Cardiac muscle cell (in vitro differentiated cells and primary cell): Measurements from ENCODE around the gene SESN2. TPM values are rescaled to one million over a fixed set of nuclear protein-coding genes. Genes with fewer than 3 reads are reported as not detected.

Experiments
- DNase-seq, 2 donors: peaks; one replicate each; pipeline versions ENCODE4 v3.0.0 to v3.0.0-alpha.2; 2010 to 2017; ENCODE audit warnings: low read depth in 1 of 2, low spot score in 1 of 2
- H3K27ac ChIP-seq: fragments of 200-600 bp; sonication (generic); 2 replicates; pipeline ENCODE4 v1.5.1; 2016
- H3K27me3 ChIP-seq: fragments of 200-600 bp; sonication (generic); 2 replicates; pipeline ENCODE4 v1.6.0; 2016; ENCODE audit warnings: control low read depth
- H3K36me3 ChIP-seq: fragments of 200-600 bp; sonication (generic); 2 replicates; pipeline ENCODE4 v1.5.1; 2016; ENCODE audit warnings: control low read depth
- H3K4me1 ChIP-seq: fragments of 200-600 bp; sonication (generic); 2 replicates; pipeline ENCODE4 v1.8.1; 2017; ENCODE audit warnings: low read depth, mild to moderate bottlenecking, mixed run types
- H3K4me3 ChIP-seq: fragments of 200-600 bp; sonication (generic); 2 replicates; pipeline ENCODE4 v1.5.1; 2016; ENCODE audit warnings: mild to moderate bottlenecking
- H3K9me3 ChIP-seq: fragments of 200-600 bp; sonication (generic); 2 replicates; pipeline ENCODE4 v1.5.1; 2017; ENCODE audit warnings: low read depth, mild to moderate bottlenecking, control low read depth
- polyA plus RNA-seq: library from polyadenylated mRNA; unstranded; fragments of >200 nt; fragmentation: Nextera tagmentation; extraction: Ambion mirVana; gene quantifications from 2 replicates; pipeline ENCODE4 v1.2.1, GENCODE V29; 2016
- total RNA-seq: library from RNA; depleted of rRNA; stranded (reverse); fragments of >200 nt; gene quantifications from 2 replicates; pipeline ENCODE4 v1.2.3, GENCODE V29; 2016
- TF ChIP-seq, protein P1 (sequence below): IDR thresholded peaks from 2 replicates; pipeline ENCODE4 v1.5.1; 2012; ENCODE audit warnings: low read depth, mild to moderate bottlenecking, low read length

The SESN2 gene
- total and polyA plus RNA-seq, 2 experiments from 2014 or later = 24.6 to 24.8 TPM

DNA sequence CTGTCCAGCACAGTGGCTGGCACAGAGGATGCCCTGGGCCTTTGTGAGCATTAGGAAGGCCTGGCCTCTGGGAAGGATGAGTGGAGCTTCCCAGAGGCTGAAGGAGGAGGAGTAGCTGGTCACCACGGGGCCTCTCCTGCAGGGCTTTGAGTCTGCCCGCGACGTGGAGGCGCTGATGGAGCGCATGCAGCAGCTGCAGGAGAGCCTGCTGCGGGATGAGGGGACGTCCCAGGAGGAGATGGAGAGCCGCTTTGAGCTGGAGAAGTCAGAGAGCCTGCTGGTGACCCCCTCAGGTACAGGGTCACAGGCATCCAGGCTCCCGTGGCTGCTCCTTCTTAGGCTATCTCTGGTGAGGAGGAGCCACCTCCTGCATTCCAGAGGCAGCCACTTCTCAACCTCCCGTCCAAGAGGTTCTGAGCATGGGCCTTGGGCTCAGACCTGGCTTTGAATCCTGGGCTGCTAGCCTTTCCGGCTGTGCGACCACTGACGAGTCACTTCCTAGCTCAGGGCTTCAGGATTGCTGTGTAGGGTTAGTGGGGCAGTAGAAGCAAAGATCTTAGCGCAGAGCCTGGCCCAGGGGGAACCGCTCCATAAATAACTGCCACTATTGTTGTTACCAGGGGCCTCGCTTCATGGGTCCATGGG lies 14.0 kb downstream of the SESN2 start:
- no peak for DNase-seq
- no peaks in the 10 kb centered on the region for H3K27me3 ChIP-seq
- H3K4me3 ChIP-seq = no peak overlapping the region
- TF ChIP-seq, protein P1, sequence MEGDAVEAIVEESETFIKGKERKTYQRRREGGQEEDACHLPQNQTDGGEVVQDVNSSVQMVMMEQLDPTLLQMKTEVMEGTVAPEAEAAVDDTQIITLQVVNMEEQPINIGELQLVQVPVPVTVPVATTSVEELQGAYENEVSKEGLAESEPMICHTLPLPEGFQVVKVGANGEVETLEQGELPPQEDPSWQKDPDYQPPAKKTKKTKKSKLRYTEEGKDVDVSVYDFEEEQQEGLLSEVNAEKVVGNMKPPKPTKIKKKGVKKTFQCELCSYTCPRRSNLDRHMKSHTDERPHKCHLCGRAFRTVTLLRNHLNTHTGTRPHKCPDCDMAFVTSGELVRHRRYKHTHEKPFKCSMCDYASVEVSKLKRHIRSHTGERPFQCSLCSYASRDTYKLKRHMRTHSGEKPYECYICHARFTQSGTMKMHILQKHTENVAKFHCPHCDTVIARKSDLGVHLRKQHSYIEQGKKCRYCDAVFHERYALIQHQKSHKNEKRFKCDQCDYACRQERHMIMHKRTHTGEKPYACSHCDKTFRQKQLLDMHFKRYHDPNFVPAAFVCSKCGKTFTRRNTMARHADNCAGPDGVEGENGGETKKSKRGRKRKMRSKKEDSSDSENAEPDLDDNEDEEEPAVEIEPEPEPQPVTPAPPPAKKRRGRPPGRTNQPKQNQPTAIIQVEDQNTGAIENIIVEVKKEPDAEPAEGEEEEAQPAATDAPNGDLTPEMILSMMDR = no peak
- peak overlapping the region; percentile 72 for H3K27ac ChIP-seq
- no peaks in the 10 kb centered on the region for H3K9me3 ChIP-seq
- H3K36me3 ChIP-seq = peaks cover 21% of the 10 kb centered on the region
- peaks cover 6% of the 10 kb centered on the region for H3K4me1 ChIP-seq

DNA sequence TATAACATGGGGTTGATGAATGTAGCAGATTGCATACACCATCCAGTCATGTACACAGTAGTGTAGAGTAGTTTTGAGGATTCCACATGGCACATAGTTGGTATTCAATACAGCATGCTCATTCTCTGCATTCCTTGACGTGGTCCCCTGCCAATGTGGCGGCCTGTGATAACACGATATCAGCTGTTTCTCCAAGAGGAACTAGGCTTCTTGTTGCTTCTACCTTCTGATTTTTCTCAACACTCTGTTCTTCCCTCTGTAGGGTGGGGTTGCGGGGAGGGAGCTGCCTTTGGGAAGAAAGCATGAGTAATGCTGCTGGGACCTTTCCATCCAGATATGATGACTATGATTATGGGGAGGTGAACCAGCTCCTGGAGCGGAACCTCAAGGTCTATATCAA lies 19.4 kb downstream of the SESN2 start:
- Histone ChIP-seq H3K27ac (no peak overlapping the region), H3K36me3 (peaks cover 33% of the 10 kb centered on the region), H3K9me3 (no peaks in the 10 kb centered on the region), H3K4me1 (no peaks in the 10 kb centered on the region), H3K27me3 (no peaks in the 10 kb centered on the region), H3K4me3 (no peak overlapping the region)
- TF ChIP-seq, protein P1 = no peak
- no peak for DNase-seq

DNA sequence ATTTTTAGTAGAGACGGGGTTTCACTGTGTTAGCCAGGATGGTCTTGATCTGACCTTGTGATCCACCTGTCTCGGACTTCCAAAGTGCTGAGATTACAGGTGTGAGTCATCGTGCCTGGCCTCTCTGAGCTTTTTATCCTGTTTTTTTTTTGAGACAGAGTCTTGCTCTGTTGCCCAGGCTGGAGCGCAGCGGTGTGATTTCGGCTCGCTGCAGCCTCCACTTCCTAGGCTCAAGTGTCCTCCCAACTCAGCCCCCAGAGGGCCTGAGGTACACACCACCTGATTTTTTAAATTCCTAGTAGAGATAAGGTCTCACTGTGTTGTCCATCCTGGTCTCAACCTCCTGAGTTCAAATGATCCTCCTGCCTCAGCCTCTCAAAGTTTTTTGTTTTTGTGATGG lies 20.4 kb downstream of the SESN2 start:
- H3K27me3 ChIP-seq = no peaks in the 10 kb centered on the region
- no peaks in the 10 kb centered on the region for H3K9me3 ChIP-seq
- DNase-seq = no peak
- H3K36me3 ChIP-seq = peaks cover 30% of the 10 kb centered on the region
- TF ChIP-seq, protein P1 = no peak
- no peaks in the 10 kb centered on the region for H3K4me1 ChIP-seq
- H3K4me3 ChIP-seq = no peak overlapping the region
- no peak overlapping the region for H3K27ac ChIP-seq

DNA sequence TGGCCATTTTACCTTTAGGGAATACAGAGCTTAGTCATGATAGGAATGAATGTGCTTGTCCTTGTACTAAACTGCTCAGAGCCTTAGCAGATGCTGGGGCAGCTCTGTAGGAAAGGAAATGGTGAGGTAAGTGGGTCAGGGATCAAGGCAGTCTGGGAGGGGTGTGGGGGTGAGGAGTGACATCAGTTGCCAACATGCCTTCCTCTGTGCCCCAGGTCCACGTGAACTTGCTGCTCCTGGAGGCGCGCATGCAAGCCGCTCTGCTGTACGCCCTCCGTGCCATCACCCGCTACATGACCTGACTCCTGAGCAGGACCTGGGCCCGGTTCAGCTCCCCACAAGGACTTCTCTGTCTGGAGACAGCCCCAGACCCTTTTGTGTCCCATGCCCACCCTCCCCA lies 21.2 kb downstream of the SESN2 start:
- H3K9me3 ChIP-seq = no peaks in the 10 kb centered on the region
- H3K27ac ChIP-seq = no peak overlapping the region
- H3K4me3 ChIP-seq = no peak overlapping the region
- H3K36me3 ChIP-seq = peaks cover 25% of the 10 kb centered on the region
- no peak for DNase-seq
- no peaks in the 10 kb centered on the region for H3K27me3 ChIP-seq
- no peaks in the 10 kb centered on the region for H3K4me1 ChIP-seq
- TF ChIP-seq, protein P1 = no peak

DNA sequence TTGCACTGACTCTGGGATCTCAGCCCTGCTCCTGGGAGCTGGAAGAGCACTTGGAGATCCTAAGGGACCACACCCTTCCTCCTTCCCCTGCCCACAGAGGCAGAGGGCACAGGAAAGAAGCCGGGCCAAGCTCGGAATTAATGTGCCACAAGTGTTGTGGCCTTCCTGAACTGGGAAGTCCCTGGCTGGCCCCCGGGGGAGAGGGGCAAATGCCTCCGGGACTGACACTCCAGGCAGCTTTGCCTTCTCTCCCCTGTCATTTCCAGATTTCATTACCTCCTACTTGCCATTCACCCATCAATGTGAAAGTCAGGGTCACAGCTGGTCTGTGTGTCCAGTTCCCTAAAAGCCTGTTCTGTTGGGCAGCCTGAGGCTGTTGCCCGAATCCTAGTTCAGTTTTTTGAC lies 21.7 kb downstream of the SESN2 start:
- no peak overlapping the region for H3K4me3 ChIP-seq
- no peaks in the 10 kb centered on the region for H3K4me1 ChIP-seq
- H3K27me3 ChIP-seq = no peaks in the 10 kb centered on the region
- DNase-seq = no peak
- no peaks in the 10 kb centered on the region for H3K9me3 ChIP-seq
- peaks cover 25% of the 10 kb centered on the region for H3K36me3 ChIP-seq
- no peak overlapping the region for H3K27ac ChIP-seq
- TF ChIP-seq, protein P1 = no peak
